GM19025 (cell line): ENCODE data around the gene EYS.

Source experiments
- ATAC-seq: cut with Tn5 transposase; IDR thresholded peaks from one replicate; pipeline ENCODE4 v1.9.1; 2021; ENCODE audit warnings: mild to moderate bottlenecking, low read depth, moderate library complexity; ENCODE audit not compliant: unreplicated experiment

EYS gene

GRCh38 chr6:63683071-63683603 lies 2023.9 kb downstream of the EYS start:
- ATAC-seq, result no peak

GRCh38 chr6:63677282-63677681 lies 2029.7 kb downstream of the EYS start:
- ATAC-seq, result no peak

- no peak for ATAC-seq
Observed at GRCh38 chr6:63676412-63677114, 2030.5 kb downstream of the EYS start.

GRCh38 chr6:63675138-63675537 lies 2031.9 kb downstream of the EYS start:
- no peak for ATAC-seq

- ATAC-seq, result no peak
Observed at GRCh38 chr6:63674635-63675034, 2032.4 kb downstream of the EYS start.

- ATAC-seq, result no peak
Observed at GRCh38 chr6:63673692-63674091, 2033.3 kb downstream of the EYS start.

GRCh38 chr6:63672582-63673129 lies 2034.4 kb downstream of the EYS start:
- no peak for ATAC-seq

GRCh38 chr6:63671098-63671754 lies 2035.8 kb downstream of the EYS start:
- ATAC-seq, result no peak
